ENCODE measurements around the gene NDUFA6.

DNA sequence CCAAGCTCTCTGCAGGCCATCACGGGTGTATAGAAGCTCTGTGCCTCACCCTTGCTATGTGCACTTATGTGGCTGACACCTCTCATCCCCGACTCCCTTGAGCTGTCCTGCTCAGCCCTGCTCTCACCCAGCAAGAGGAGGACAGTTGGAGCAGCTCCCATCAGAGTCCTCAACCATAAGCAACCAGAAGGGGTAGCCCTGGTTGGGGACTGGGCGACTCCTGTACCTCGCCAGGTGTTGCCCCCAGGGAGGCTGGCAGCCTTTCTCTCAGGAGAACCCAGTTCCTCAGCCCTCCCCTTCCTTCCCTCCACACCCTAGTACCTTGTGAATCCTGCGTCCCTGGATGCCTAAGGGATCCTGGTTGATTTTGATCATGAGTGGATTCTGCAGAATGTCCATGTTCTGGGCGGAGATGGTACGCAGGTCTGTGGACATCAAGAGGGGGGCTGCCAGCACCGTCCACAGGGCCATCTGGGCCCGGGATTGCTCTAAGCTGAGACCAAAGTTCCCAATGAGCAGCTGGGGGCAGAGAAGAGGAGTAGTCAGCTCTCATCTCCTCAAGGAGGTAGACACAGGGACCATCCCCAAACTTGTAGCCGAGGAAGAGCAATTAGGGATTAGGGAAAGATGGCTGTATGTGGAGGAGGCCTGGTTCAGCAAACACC lies 27.9 kb downstream of the NDUFA6 start:
- TF ChIP-seq, protein P1, sequence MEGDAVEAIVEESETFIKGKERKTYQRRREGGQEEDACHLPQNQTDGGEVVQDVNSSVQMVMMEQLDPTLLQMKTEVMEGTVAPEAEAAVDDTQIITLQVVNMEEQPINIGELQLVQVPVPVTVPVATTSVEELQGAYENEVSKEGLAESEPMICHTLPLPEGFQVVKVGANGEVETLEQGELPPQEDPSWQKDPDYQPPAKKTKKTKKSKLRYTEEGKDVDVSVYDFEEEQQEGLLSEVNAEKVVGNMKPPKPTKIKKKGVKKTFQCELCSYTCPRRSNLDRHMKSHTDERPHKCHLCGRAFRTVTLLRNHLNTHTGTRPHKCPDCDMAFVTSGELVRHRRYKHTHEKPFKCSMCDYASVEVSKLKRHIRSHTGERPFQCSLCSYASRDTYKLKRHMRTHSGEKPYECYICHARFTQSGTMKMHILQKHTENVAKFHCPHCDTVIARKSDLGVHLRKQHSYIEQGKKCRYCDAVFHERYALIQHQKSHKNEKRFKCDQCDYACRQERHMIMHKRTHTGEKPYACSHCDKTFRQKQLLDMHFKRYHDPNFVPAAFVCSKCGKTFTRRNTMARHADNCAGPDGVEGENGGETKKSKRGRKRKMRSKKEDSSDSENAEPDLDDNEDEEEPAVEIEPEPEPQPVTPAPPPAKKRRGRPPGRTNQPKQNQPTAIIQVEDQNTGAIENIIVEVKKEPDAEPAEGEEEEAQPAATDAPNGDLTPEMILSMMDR (IDR thresholded peaks at IDR 0.05) = no peak
- no peak for TF ChIP-seq ZFX (IDR thresholded peaks at IDR 0.05; ENCODE audit: borderline replicate concordance)

Measured in 22Rv1 (cell line).